BJ (cell line): ENCODE results near the gene LCNL1. TPM values are rescaled to one million over a fixed set of nuclear protein-coding genes. Genes with fewer than 3 reads are reported as not detected.

Experiments
- CTCF ChIA-PET: fragments of 350-600 bp; formaldehyde crosslinking; extraction: SDS; loops from one replicate; lab custom pipeline; 2021; ENCODE audit warnings: antibody characterized with exemption, inconsistent platforms; lab: Yijun Ruan, JAX
- POLR2A ChIA-PET: fragments of 300-600 bp; sonication (Branson Sonifier 250); formaldehyde crosslinking; extraction: SDS; loops from one replicate; lab custom pipeline; 2021; ENCODE audit warnings: antibody characterized with exemption; lab: Charles Lee
- DNase-seq: peaks from one replicate; pipeline ENCODE4 v3.0.0-alpha.2; 2011; ENCODE audit warnings: low read depth
- H3K27me3 ChIP-seq: 2 replicates; pipeline ENCODE4 v1.6.0; 2011; ENCODE audit warnings: low read length; ENCODE audit not compliant: control insufficient read depth, insufficient read depth
- H3K36me3 ChIP-seq: 2 replicates; pipeline ENCODE4 v1.5.1; 2011; ENCODE audit warnings: low read length; ENCODE audit not compliant: control insufficient read depth, insufficient read depth
- H3K4me3 ChIP-seq: 2 replicates; pipeline ENCODE4 v1.5.1; 2011; ENCODE audit warnings: low read depth, mild to moderate bottlenecking, control low read depth, low read length
- CTCF ChIP-seq: IDR thresholded peaks from 2 replicates; pipeline ENCODE4 v1.5.1; 2011; ENCODE audit warnings: low read depth, mild to moderate bottlenecking, control low read depth, inconsistent platforms, low read length, moderate library complexity; ENCODE audit not compliant: insufficient read depth
- polyA plus RNA-seq: library from polyadenylated mRNA; depleted of rRNA; stranded (reverse); fragments of >200 nt; gene quantifications from 2 replicates; pipeline ENCODE4 v1.2.3, GENCODE V29; 2011

The LCNL1 gene
- polyA plus RNA-seq, 1 experiment: 0.01 TPM

DNA sequence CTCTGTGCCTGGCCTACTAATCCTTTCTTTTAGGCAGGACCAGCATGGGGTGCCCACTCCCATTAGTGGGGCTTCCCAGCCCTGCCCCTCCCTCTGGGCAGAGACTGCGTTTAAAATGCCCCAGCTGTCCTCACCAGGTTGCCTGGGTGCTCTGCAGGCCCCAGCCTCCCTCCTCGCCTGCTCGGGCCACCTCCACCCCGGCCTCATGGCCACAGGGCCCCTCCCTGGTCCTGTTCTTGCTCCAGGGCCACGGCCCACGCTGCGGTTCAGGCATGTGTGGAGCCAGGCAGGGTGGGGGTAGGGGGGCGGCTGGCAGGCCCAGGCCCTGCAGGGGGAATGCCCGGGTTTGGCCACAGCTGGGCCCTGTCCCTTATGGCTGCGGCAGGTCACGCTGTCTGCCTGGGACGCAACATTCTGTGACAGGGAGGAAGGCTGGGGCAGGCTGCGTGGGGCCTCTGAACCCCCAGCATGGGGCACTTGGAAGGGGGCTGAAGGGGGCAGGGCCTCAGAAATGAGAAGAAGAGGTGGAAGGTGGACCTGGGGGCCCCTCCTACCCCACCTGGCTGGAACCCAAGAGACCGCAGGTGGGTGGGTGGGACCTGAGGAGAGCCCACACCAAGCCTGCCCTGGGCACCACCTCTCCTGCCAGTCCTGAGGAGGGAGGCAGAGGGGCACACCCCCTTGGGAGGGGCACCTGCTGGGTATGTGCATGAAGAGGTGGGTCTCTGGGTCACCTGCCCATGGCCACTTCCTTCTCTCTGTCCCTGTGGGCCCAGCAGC lies 31.1 kb upstream of the LCNL1 start, which contains the start of gene LCN12:
LCN12 (plus strand) TSS at position 733 of the 780 bp plus-strand sequence. CDS start 55 bp downstream, outside the sequence.
- TF ChIP-seq CTCF: no peak
- POLR2A ChIA-PET: no interaction called here
- Histone ChIP-seq H3K36me3 (no peaks in the 10 kb centered on the region), H3K27me3 (no peaks in the 10 kb centered on the region), H3K4me3 (no peak within 1 kb of the TSS)
- CTCF ChIA-PET: interaction anchor here (0.9 to 1.3 kb wide), 4 partner anchors 36 to 84 kb away, joined by 3 read pairs; no protein-coding TSS in a partner anchor
- DNase-seq: no peak

GRCh38 chr9:136952321-136952850 lies 30.4 kb upstream of the LCNL1 start:
- Histone ChIP-seq H3K36me3 (no peaks in the 10 kb centered on the region), H3K27me3 (no peaks in the 10 kb centered on the region), H3K4me3 (no peak overlapping the region)
- no peak for TF ChIP-seq CTCF
- ChIA-PET CTCF (no interaction called here), POLR2A (no interaction called here)
- no peak for DNase-seq

- H3K4me3 ChIP-seq: no peak overlapping the region
- ChIA-PET POLR2A (no interaction called here), CTCF (no interaction called here)
- no peaks in the 10 kb centered on the region for H3K36me3 ChIP-seq
- H3K27me3 ChIP-seq: no peaks in the 10 kb centered on the region
- no peak for DNase-seq
- no peak for TF ChIP-seq CTCF
Measured at GRCh38 chr9:136952876-136953770, 29.7 kb upstream of the LCNL1 start.

- no peak for DNase-seq
- ChIA-PET POLR2A (no interaction called here), CTCF (interaction anchor here (1.0 kb wide), 1 partner anchor 10 kb away, joined by 3 read pairs; the partner anchor contains the start of gene FBXW5)
- TF ChIP-seq CTCF: no peak
- H3K36me3 ChIP-seq: no peaks in the 10 kb centered on the region
- no peak overlapping the region for H3K4me3 ChIP-seq
- no peaks in the 10 kb centered on the region for H3K27me3 ChIP-seq
Measured at GRCh38 chr9:136953771-136954269, 29.0 kb upstream of the LCNL1 start.
